Measurements from ENCODE around the gene PLA2G2D.
"Not testable (repeated sequence)": the region's sequence is repeated elsewhere in the genome, so short reads cannot be mapped to it uniquely, and the experiment has no call there.

The PLA2G2D gene

DNA sequence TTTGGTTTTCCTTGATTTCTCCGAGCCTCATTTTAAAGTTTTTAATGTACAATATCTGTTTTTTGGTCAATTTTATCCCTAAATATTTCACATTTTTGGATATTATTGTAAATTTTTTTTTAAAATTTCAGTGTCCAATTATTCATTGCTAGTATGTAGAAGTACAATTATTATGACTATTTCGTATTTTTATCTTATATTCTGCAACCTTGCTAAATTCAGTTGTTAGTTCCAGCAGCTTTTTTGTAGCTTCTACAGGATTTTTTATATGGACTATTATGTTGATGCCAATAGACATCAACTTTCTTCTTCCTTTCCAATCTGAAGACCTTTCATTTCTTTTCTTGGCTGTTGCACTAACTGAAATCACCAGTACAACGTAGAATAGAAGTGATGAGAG is 15.7 kb upstream of the PLA2G2D start:
- H2AFZ ChIP-seq (ENCODE audit: low read depth, low read length, severe bottlenecking): no peak overlapping the region
- H3K4me3 ChIP-seq (ENCODE audit: insufficient read depth, low read length, poor library complexity, severe bottlenecking): no peak overlapping the region
- H4K20me1 ChIP-seq (ENCODE audit: low read depth, low read length): no peaks in the 10 kb centered on the region

GRCh38 chr1:20130518-20130917 is 11.2 kb upstream of the PLA2G2D start:
- H3K4me2 ChIP-seq (ENCODE audit: low read depth, low read length, poor library complexity, severe bottlenecking); H4K20me1 ChIP-seq (ENCODE audit: low read depth, low read length); H3K27me3 ChIP-seq (ENCODE audit: low read length); H3K4me3 ChIP-seq (ENCODE audit: insufficient read depth, low read length, poor library complexity, severe bottlenecking); H3K36me3 ChIP-seq (ENCODE audit: low read length); H3K9me2 ChIP-seq (replicated peaks; ENCODE audit: insufficient read depth, low read length); H3K9ac ChIP-seq (ENCODE audit: low read length); H2AFZ ChIP-seq (ENCODE audit: low read depth, low read length, severe bottlenecking); H3K27ac ChIP-seq (ENCODE audit: low read depth, low read length); H3F3A ChIP-seq (ENCODE audit: insufficient read depth); H3K9me3 ChIP-seq (ENCODE audit: insufficient read depth, low read length); H3K79me2 ChIP-seq (ENCODE audit: insufficient read depth, low read length): not testable (repeated sequence)

More for the DNA sequence above, 15.7 kb upstream of the PLA2G2D start:
- TF ChIP-seq EZH2phosphoT487 (conservative IDR thresholded peaks at IDR 0.05; ENCODE audit: low read length): no peak
- no peak for TF ChIP-seq CTCF (IDR thresholded peaks at IDR 0.05; ENCODE audit: insufficient read depth, low read length, poor library complexity, severe bottlenecking)
- Histone ChIP-seq H3K27ac (ENCODE audit: low read depth, low read length) (no peak overlapping the region), H3K79me2 (ENCODE audit: insufficient read depth, low read length) (no peaks in the 10 kb centered on the region), H3K9me2 (replicated peaks; ENCODE audit: insufficient read depth, low read length) (no peaks in the 10 kb centered on the region), H3F3A (ENCODE audit: insufficient read depth) (no peaks in the 10 kb centered on the region), H3K9me3 (ENCODE audit: insufficient read depth, low read length) (no peaks in the 10 kb centered on the region), H3K36me3 (ENCODE audit: low read length) (no peaks in the 10 kb centered on the region), H3K9ac (ENCODE audit: low read length) (no peak overlapping the region), H3K4me2 (ENCODE audit: low read depth, low read length, poor library complexity, severe bottlenecking) (no peak overlapping the region), H3K27me3 (ENCODE audit: low read length) (no peaks in the 10 kb centered on the region)

DNA sequence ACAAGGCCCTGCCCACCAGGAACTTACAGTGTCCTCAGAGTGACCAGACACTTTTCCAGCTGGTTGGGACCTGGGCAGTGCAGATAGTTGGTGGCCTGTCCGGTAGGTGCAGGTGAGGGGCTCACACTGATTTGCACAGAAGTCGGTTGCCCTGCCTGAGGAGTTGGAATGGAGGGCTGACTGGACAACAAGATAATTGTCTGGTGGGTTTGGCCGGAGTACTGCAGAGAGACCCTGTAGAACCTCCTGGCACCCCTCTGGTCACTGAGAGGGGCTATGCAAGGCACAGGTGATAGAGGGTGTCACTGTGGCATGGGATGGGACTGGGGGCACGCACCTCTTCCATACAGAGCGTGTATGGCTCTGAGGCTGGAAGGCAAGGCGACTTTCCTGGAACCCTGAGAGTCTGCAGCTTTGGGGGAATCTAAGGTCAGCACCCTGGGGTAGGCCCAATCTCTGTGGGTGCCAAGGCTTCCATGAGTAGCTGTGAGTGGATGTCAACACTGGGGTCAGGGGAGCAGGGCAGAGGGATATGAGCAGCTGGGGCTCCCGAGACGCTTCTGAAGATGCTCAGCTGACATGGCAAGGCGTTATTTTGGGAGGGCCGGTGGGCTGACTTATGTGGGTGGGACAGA is 7.6 kb upstream of the PLA2G2D start:
- no peak overlapping the region for H3K9ac ChIP-seq (ENCODE audit: low read length)

GRCh38 chr1:20126041-20126805 is 6.9 kb upstream of the PLA2G2D start:
- no peak for TF ChIP-seq CTCF (IDR thresholded peaks at IDR 0.05; ENCODE audit: insufficient read depth, low read length, poor library complexity, severe bottlenecking)
- no peak for TF ChIP-seq EZH2phosphoT487 (conservative IDR thresholded peaks at IDR 0.05; ENCODE audit: low read length)
- Histone ChIP-seq H3K4me2 (ENCODE audit: low read depth, low read length, poor library complexity, severe bottlenecking) (no peak overlapping the region), H3K9me2 (replicated peaks; ENCODE audit: insufficient read depth, low read length) (no peaks in the 10 kb centered on the region), H3K9ac (ENCODE audit: low read length) (no peak overlapping the region), H3K4me3 (ENCODE audit: insufficient read depth, low read length, poor library complexity, severe bottlenecking) (no peak overlapping the region), H3K36me3 (ENCODE audit: low read length) (no peaks in the 10 kb centered on the region), H4K20me1 (ENCODE audit: low read depth, low read length) (no peaks in the 10 kb centered on the region), H3K79me2 (ENCODE audit: insufficient read depth, low read length) (no peaks in the 10 kb centered on the region), H3K27ac (ENCODE audit: low read depth, low read length) (no peak overlapping the region), H3K9me3 (ENCODE audit: insufficient read depth, low read length) (no peaks in the 10 kb centered on the region), H3F3A (ENCODE audit: insufficient read depth) (no peaks in the 10 kb centered on the region), H3K27me3 (ENCODE audit: low read length) (0 out of 2 replicates have a peak, but pooled peaks cover 6% of the 10 kb centered on the region), H2AFZ (ENCODE audit: low read depth, low read length, severe bottlenecking) (no peak overlapping the region)

More for the DNA sequence above, 7.6 kb upstream of the PLA2G2D start:
- TF ChIP-seq EZH2phosphoT487 (conservative IDR thresholded peaks at IDR 0.05; ENCODE audit: low read length): no peak
- H3K36me3 ChIP-seq (ENCODE audit: low read length): no peaks in the 10 kb centered on the region
- no peak overlapping the region for H3K27ac ChIP-seq (ENCODE audit: low read depth, low read length)
- H2AFZ ChIP-seq (ENCODE audit: low read depth, low read length, severe bottlenecking): no peak overlapping the region
- H3K9me3 ChIP-seq (ENCODE audit: insufficient read depth, low read length): no peaks in the 10 kb centered on the region
- no peaks in the 10 kb centered on the region for H3K79me2 ChIP-seq (ENCODE audit: insufficient read depth, low read length)
- no peaks in the 10 kb centered on the region for H3K27me3 ChIP-seq (ENCODE audit: low read length)
- H3K4me2 ChIP-seq (ENCODE audit: low read depth, low read length, poor library complexity, severe bottlenecking): no peak overlapping the region
- H3K4me3 ChIP-seq (ENCODE audit: insufficient read depth, low read length, poor library complexity, severe bottlenecking): no peak overlapping the region
- H3K9me2 ChIP-seq (replicated peaks; ENCODE audit: insufficient read depth, low read length): no peaks in the 10 kb centered on the region
- H3F3A ChIP-seq (ENCODE audit: insufficient read depth): no peaks in the 10 kb centered on the region
- H4K20me1 ChIP-seq (ENCODE audit: low read depth, low read length): no peaks in the 10 kb centered on the region

Data from SU-DHL-6 (cell line).